Vagina (tissue), 2 donors: Measurements from ENCODE around the gene SUPT3H.

Source experiments
- POLR2A ChIP-seq, 2 donors: fragments of 450-650 bp; IDR thresholded peaks; one replicate each; pipeline ENCODE4 v1.6.1; 2017; ENCODE audit warnings: antibody characterized with exemption in 2 of 2, mild to moderate bottlenecking in 2 of 2, moderate library complexity in 2 of 2
- POLR2AphosphoS5 ChIP-seq, 2 donors: sonication (generic); formaldehyde crosslinking; IDR thresholded peaks; one replicate each; pipeline ENCODE4 v1.9.0; 2017; ENCODE audit warnings: antibody characterized with exemption in 2 of 2, mild to moderate bottlenecking in 2 of 2, low read depth in 1 of 2; ENCODE audit not compliant: insufficient read depth in 1 of 2
- TF ChIP-seq, protein P1 (sequence below), 3 experiments: fragments of 450-650 bp in 2 of 3; fragments of 200-600 bp in 1 of 3; sonication (generic) in 1 of 3; IDR thresholded peaks; one replicate each; pipeline ENCODE4 v1.5.1; 2017 to 2019; ENCODE audit warnings: antibody characterized with exemption in 3 of 3, mild to moderate bottlenecking in 2 of 3, moderate library complexity in 2 of 3

DNA sequence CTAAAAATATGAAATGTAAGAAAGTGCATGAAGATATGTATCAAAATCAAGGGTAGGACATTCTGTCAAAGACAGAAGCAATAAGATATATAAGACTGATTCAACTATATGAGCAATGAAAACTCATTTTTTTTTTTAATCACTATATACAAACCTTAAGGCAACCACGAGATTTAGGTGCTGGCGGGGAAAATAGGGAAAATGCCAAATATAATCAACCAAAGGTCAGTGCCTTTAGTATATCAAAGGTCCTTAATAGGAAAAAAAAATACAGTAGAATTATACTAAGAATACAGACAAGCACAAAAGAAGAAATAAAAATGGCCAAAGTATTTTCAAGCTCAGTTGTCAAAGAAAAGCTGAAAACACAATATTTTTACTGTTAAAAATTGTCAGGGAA, 24.1 kb downstream of the SUPT3H start:
- TF ChIP-seq POLR2AphosphoS5 (IDR thresholded peaks at IDR 0.05; ENCODE audit: insufficient read depth in 1 of 2, low read depth in 1 of 2) (no peak), POLR2A (IDR thresholded peaks at IDR 0.05) (no peak)
- TF ChIP-seq, protein P1, sequence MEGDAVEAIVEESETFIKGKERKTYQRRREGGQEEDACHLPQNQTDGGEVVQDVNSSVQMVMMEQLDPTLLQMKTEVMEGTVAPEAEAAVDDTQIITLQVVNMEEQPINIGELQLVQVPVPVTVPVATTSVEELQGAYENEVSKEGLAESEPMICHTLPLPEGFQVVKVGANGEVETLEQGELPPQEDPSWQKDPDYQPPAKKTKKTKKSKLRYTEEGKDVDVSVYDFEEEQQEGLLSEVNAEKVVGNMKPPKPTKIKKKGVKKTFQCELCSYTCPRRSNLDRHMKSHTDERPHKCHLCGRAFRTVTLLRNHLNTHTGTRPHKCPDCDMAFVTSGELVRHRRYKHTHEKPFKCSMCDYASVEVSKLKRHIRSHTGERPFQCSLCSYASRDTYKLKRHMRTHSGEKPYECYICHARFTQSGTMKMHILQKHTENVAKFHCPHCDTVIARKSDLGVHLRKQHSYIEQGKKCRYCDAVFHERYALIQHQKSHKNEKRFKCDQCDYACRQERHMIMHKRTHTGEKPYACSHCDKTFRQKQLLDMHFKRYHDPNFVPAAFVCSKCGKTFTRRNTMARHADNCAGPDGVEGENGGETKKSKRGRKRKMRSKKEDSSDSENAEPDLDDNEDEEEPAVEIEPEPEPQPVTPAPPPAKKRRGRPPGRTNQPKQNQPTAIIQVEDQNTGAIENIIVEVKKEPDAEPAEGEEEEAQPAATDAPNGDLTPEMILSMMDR (IDR thresholded peaks at IDR 0.05), result no peak
